HepG2 (cell line): ENCODE results near the gene RNPS1. TPM values are rescaled to one million over a fixed set of nuclear protein-coding genes. Genes with fewer than 3 reads are reported as not detected.

Experiments used
- AKNA ChIP-seq: sonication (generic); formaldehyde crosslinking; IDR thresholded peaks from 2 replicates; pipeline ENCODE4 v1.4.0; 2020; ENCODE audit warnings: missing genetic modification reagents, borderline replicate concordance
- ARNT ChIP-seq: fragments of 450-650 bp; IDR thresholded peaks from 2 replicates; pipeline ENCODE4 v1.6.1; 2017
- CENPT ChIP-seq: sonication (generic); formaldehyde crosslinking; IDR thresholded peaks from 2 replicates; pipeline ENCODE4 v1.8.0; 2022; ENCODE audit warnings: low read depth, mild to moderate bottlenecking, moderate library complexity, missing genetic modification reagents
- EHMT2 ChIP-seq: fragments of 200-600 bp; sonication (generic); IDR thresholded peaks from 2 replicates; pipeline ENCODE4 v1.7.0; 2017; ENCODE audit warnings: antibody characterized with exemption, low read depth, low read length, borderline replicate concordance
- FOXO4 ChIP-seq: sonication (generic); formaldehyde crosslinking; conservative IDR thresholded peaks from 2 replicates; pipeline ENCODE4 v1.8.1; 2023; ENCODE audit warnings: missing genetic modification reagents
- HNF4G ChIP-seq, 2 experiments: sonication (generic) in 1 of 2; formaldehyde crosslinking in 1 of 2; IDR thresholded peaks; 2 replicates each; pipeline versions ENCODE4 v1.4.0 to v1.6.1; 2011 to 2020; ENCODE audit warnings: borderline replicate concordance in 2 of 2, low read depth in 2 of 2, mild to moderate bottlenecking in 2 of 2, low read length in 1 of 2, missing genetic modification reagents in 1 of 2, moderate library complexity in 1 of 2
- IKZF1 ChIP-seq: fragments of 450-650 bp; IDR thresholded peaks from 2 replicates; pipeline ENCODE4 v1.7.1; 2016
- MTA3 ChIP-seq: sonication (generic); formaldehyde crosslinking; IDR thresholded peaks from 2 replicates; pipeline ENCODE4 v1.4.0; 2020; ENCODE audit warnings: missing genetic modification reagents
- MTF1 ChIP-seq: sonication (generic); formaldehyde crosslinking; IDR thresholded peaks from 2 replicates; pipeline ENCODE4 v1.5.0; 2020; ENCODE audit warnings: missing genetic modification reagents
- NFIC ChIP-seq: IDR thresholded peaks from 2 replicates; pipeline ENCODE4 v1.6.1; 2012; ENCODE audit warnings: mild to moderate bottlenecking, low read length, inconsistent platforms
- PRMT3 ChIP-seq: sonication (generic); formaldehyde crosslinking; IDR thresholded peaks from 2 replicates; pipeline ENCODE4 v1.8.1; 2022; ENCODE audit warnings: low read depth, mild to moderate bottlenecking, moderate library complexity, missing genetic modification reagents, borderline replicate concordance
- SMAD1 ChIP-seq: sonication (generic); formaldehyde crosslinking; IDR thresholded peaks from 2 replicates; pipeline ENCODE4 v1.4.0; 2020; ENCODE audit warnings: missing genetic modification reagents, low read depth, mild to moderate bottlenecking, borderline replicate concordance
- SMAD3 ChIP-seq: sonication (generic); formaldehyde crosslinking; IDR thresholded peaks from 2 replicates; pipeline ENCODE4 v1.4.0; 2020; ENCODE audit warnings: missing genetic modification reagents
- SP1 ChIP-seq, 2 experiments: fragments of 450-650 bp in 1 of 2; sonication (generic) in 1 of 2; formaldehyde crosslinking in 1 of 2; IDR thresholded peaks; 2 replicates each; pipeline versions ENCODE4 v1.4.0 to v1.6.1; 2016 to 2020; ENCODE audit warnings: missing genetic modification reagents in 1 of 2
- SP5 ChIP-seq: IDR thresholded peaks from 2 replicates; pipeline ENCODE4 v1.6.1; 2016; ENCODE audit warnings: low read depth, borderline replicate concordance
- STAT5B ChIP-seq: sonication (generic); formaldehyde crosslinking; IDR thresholded peaks from 2 replicates; pipeline ENCODE4 v1.4.0; 2020; ENCODE audit warnings: missing genetic modification reagents
- TBL1XR1 ChIP-seq: fragments of 150-350 bp; IDR thresholded peaks from 2 replicates; pipeline ENCODE4 v1.6.1; 2014; ENCODE audit warnings: borderline replicate concordance, low read length; ENCODE audit not compliant: partially characterized antibody
- ZFY ChIP-seq: sonication (generic); formaldehyde crosslinking; IDR thresholded peaks from 2 replicates; pipeline ENCODE4 v1.4.0; 2020; ENCODE audit warnings: missing genetic modification reagents
- ZNF24 ChIP-seq: fragments of 450-650 bp; IDR thresholded peaks from 2 replicates; pipeline ENCODE4 v1.6.1; 2017; ENCODE audit warnings: antibody characterized with exemption, mild to moderate bottlenecking
- ZNF3 ChIP-seq: IDR thresholded peaks from 2 replicates; pipeline ENCODE4 v1.7.0; 2017; ENCODE audit warnings: inconsistent platforms
- ZNF337 ChIP-seq: sonication (generic); formaldehyde crosslinking; IDR thresholded peaks from 2 replicates; pipeline ENCODE4 v1.5.1; 2020; ENCODE audit warnings: missing genetic modification reagents, low read depth, mild to moderate bottlenecking, borderline replicate concordance
- ZNF850 ChIP-seq: sonication (generic); formaldehyde crosslinking; conservative IDR thresholded peaks from 2 replicates; pipeline ENCODE4 v1.9.0; 2021; ENCODE audit warnings: mild to moderate bottlenecking, missing genetic modification reagents
- ZSCAN9 ChIP-seq: IDR thresholded peaks from 2 replicates; pipeline ENCODE4 v1.6.1; 2016; ENCODE audit warnings: borderline replicate concordance
- polyA plus RNA-seq, 8 experiments: library from polyadenylated mRNA; depleted of rRNA in 3 of 8; stranded (reverse) in 7 of 8; unstranded in 1 of 8; fragments of >200 nt; fragmentation: Illumina TruSeq in 4 of 8; extraction: Trizol in 4 of 8; gene quantifications; 2 replicates each; pipeline versions ENCODE4 v1.2.1 to v1.2.3, GENCODE V29; 2011 to 2016; ENCODE audit warnings: low read depth in 4 of 8, missing spikeins in 1 of 8, mixed read lengths in 1 of 8; ENCODE audit not compliant: insufficient read depth in 1 of 8
- total RNA-seq, 5 experiments: library from RNA; depleted of rRNA; stranded (reverse); fragments of >200 nt; fragmentation: Illumina TruSeq; extraction: Trizol; gene quantifications; 2 replicates each; pipeline ENCODE4 v1.2.3, GENCODE V29; 2016; ENCODE audit warnings: low read depth in 1 of 5

Gene RNPS1
- total and polyA plus RNA-seq, 2 of the 13 experiments (the other 11 are each of a cell fraction or from before 2014, with no cell fraction given) = 126 to 133 TPM

- TF ChIP-seq HNF4G (IDR thresholded peaks at IDR 0.05; ENCODE audit: borderline replicate concordance, low read depth, low read length) (peak; percentile 13; the same call in 1 of the 2 replicates), HNF4G (CRISPR knock-in tag; IDR thresholded peaks at IDR 0.05; ENCODE audit: borderline replicate concordance, low read depth) (no peak; the same call in 1 of the 2 replicates), SP5 (CRISPR knock-in tag) (peak; percentile 95), AKNA (no peak), EHMT2 (no peak), ZNF3 (CRISPR knock-in tag) (no peak), ZFY (CRISPR knock-in tag) (peak; percentile 98), ARNT (no peak), ZNF337 (CRISPR knock-in tag) (0 out of 2 replicates have a peak, but pooled peaks have one; percentile 48), ZNF850 (CRISPR knock-in tag) (no peak), STAT5B (CRISPR knock-in tag) (no peak), CENPT (no peak), SMAD1 (peak; percentile 73; the same call in 1 of the 2 replicates), PRMT3 (no peak), NFIC (no peak), MTA3 (CRISPR knock-in tag) (no peak), IKZF1 (no peak), MTF1 (CRISPR knock-in tag) (peak; percentile 68; the same call in 1 of the 2 replicates), FOXO4 (CRISPR knock-in tag) (no peak), ZNF24 (no peak), SP1 (IDR thresholded peaks at IDR 0.05) (no peak), SP1 (CRISPR knock-in tag; IDR thresholded peaks at IDR 0.05) (peak; percentile 56; the same call in 1 of the 2 replicates), ZSCAN9 (CRISPR knock-in tag) (no peak), SMAD3 (CRISPR knock-in tag) (0 out of 2 replicates have a peak, but pooled peaks have one; percentile 14), TBL1XR1 (no peak)
These were observed 44.5 kb downstream of the RNPS1 start, which contains the start of gene E4F1 (continued) for GRCh38 chr16:2223221-2223941.
